Erythroblast (primary cell): ENCODE data around the gene SMTNL2.

Source experiments
- GATA1 ChIP-seq: IDR thresholded peaks from 2 replicates; pipeline ENCODE4 v1.6.1; 2011; ENCODE audit warnings: low read depth, mild to moderate bottlenecking, control low read depth, low read length, moderate library complexity
- POLR2A ChIP-seq: IDR thresholded peaks from 2 replicates; pipeline ENCODE4 v1.6.1; 2011; ENCODE audit warnings: mild to moderate bottlenecking, low read length

GRCh38 chr17:4631431-4631830 is 47.1 kb downstream of the SMTNL2 start:
- TF ChIP-seq POLR2A, result no peak
- TF ChIP-seq GATA1, result no peak
